AG04449 (cell line): ENCODE results near the gene TSPAN12.

Source experiments
- CTCF ChIA-PET: fragments of 350-600 bp; formaldehyde crosslinking; extraction: SDS; loops from one replicate; lab custom pipeline; 2021; ENCODE audit warnings: antibody characterized with exemption; lab: Yijun Ruan, JAX
- POLR2A ChIA-PET: fragments of 400-600, 350-600 bp; formaldehyde crosslinking; extraction: SDS; loops from one replicate; lab custom pipeline; 2020; ENCODE audit warnings: antibody characterized with exemption, inconsistent platforms; lab: Yijun Ruan, JAX
- DNase-seq: peaks from one replicate; pipeline ENCODE4 v3.0.0-alpha.2; 2010; ENCODE audit warnings: low read depth, low spot score
- H3K4me3 ChIP-seq: 2 replicates; pipeline ENCODE4 v1.5.1; 2011; ENCODE audit warnings: low read depth, mild to moderate bottlenecking, control low read depth, low read length
- TF ChIP-seq, protein P1 (sequence below): IDR thresholded peaks from one replicate; pipeline ENCODE4 v1.5.1; 2011; ENCODE audit warnings: mild to moderate bottlenecking, moderate library complexity, low read length, control low read depth, inconsistent platforms; ENCODE audit not compliant: insufficient read depth; ENCODE audit errors: missing control alignments

The TSPAN12 gene

DNA sequence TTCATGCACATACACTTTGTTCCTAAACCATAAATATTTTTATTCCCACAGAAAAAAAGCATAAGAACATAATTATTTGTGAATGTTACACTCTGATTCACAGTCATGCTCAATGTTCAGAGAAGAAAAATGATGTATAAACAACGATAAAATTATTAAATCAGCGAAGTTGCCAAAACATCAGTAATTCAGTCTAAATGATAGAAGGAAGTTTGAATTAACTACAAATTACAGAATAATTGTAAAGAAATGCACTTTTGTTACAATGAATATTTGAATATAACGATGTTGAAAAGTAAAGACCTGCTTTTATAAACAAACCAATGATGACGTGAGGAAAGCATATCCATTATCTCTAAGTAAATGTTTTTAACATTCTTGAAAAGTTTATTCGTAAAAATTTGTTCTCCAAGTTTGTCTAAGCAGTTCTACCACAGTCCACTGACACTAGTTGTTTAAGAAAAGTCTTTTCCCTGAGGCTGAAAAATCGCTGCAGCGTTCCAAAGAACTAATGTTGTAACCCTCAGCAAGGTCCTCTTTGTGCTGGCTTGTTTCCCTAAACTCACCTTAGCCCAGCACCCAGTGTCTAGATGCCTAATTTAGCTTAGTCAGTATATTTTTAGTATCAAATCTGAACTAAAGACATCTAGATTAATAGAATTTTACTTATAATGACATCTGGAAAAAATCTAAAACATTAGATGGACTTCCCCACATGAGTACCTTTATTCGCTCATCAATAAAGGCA lies 30.4 kb downstream of the TSPAN12 start:
- POLR2A ChIA-PET, result no interaction called here
- CTCF ChIA-PET, result interaction anchor here (1.9 kb wide), 1 partner anchor 21 kb away, joined by 6 read pairs; no protein-coding TSS in a partner anchor
- DNase-seq, result no peak
- no peak overlapping the region for H3K4me3 ChIP-seq
- TF ChIP-seq, protein P1, sequence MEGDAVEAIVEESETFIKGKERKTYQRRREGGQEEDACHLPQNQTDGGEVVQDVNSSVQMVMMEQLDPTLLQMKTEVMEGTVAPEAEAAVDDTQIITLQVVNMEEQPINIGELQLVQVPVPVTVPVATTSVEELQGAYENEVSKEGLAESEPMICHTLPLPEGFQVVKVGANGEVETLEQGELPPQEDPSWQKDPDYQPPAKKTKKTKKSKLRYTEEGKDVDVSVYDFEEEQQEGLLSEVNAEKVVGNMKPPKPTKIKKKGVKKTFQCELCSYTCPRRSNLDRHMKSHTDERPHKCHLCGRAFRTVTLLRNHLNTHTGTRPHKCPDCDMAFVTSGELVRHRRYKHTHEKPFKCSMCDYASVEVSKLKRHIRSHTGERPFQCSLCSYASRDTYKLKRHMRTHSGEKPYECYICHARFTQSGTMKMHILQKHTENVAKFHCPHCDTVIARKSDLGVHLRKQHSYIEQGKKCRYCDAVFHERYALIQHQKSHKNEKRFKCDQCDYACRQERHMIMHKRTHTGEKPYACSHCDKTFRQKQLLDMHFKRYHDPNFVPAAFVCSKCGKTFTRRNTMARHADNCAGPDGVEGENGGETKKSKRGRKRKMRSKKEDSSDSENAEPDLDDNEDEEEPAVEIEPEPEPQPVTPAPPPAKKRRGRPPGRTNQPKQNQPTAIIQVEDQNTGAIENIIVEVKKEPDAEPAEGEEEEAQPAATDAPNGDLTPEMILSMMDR, result no peak

DNA sequence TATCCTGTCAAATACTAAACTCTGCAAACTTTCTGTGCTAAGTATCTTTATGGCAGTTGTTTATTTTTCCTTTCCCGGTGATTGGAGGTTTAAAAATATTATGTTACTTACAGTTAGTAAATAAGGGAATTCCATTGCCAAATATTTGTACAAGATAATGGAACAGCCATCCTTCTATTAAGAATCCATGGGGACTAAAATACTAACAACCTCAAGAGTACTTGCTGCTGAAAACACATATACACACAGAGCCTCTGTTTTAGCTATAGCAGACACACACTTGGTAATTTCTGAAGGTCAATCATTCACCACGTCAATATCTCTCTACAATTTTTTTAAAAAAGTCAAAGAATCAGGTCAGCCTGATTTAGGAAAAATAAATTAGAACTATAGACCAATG lies 32.4 kb downstream of the TSPAN12 start:
- no peak overlapping the region for H3K4me3 ChIP-seq
- TF ChIP-seq, protein P1, result no peak
- no peak for DNase-seq
- POLR2A ChIA-PET, result no interaction called here
- CTCF ChIA-PET, result interaction anchor here (0.8 kb wide), 1 partner anchor 19 kb away, joined by 3 read pairs; no protein-coding TSS in a partner anchor

DNA sequence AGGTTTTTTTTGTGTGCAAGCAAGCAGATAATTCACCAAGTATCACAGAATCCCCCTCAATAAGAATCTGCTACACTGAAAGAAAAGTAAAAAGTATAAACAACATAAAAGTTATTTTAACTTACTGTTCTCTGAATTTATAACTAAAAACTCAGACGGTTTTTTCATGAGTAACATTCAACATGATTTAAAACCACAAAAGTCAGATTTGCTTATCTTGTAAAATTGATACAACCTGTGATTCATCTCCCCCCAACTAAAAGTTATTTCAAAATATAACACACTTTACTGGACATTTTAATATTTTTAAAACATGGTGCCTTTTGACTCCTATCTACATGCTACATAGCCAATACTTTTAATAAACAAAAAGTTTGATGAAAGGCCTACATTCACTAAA lies 32.8 kb downstream of the TSPAN12 start:
- no peak for DNase-seq
- no peak overlapping the region for H3K4me3 ChIP-seq
- ChIA-PET CTCF (no interaction called here), POLR2A (no interaction called here)
- TF ChIP-seq, protein P1, result no peak

DNA sequence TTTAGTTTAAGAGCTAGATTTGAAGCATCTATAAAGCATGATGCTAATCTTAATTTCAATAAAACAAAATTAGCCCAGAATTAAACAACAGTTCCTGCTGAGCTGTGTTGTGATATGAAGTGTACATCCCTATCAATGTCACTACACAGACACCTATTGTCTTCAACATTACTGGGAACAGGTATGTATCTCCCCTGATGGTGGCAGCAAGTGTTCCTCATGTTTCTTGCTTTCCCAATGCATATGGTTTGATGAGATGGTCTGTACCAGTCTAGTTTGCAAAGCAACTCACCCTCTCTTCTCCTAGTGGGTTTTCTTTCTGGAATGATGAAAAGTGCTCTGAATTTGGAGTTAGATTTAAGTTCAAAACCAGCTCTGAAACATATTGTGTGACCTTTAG lies 38.1 kb downstream of the TSPAN12 start:
- no peak for DNase-seq
- TF ChIP-seq, protein P1, result no peak
- CTCF ChIA-PET, result interaction anchor here (0.7 to 2.2 kb wide), 3 partner anchors 13 to 27 kb away, joined by 3 to 5 read pairs (median 3); no protein-coding TSS in a partner anchor
- H3K4me3 ChIP-seq, result no peak overlapping the region
- POLR2A ChIA-PET, result no interaction called here

DNA sequence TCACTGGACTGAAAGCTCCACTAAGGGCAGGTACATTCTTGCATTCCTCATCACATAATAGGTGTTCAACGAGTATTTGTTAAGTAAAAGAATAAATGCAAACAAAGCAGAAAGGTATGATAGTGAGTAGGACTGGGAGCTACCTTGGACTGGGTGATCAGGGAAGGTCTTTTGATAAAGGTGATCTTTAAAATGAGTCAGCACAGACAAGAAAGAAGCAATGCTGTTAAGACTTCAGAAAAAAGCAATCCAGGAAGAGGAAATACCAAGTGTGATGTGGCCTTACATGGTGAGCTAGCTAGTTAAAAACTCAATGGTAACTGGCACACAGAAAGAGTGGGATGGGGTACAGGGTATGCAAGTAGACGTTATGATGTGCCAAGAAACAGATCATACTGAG lies 40.1 kb downstream of the TSPAN12 start:
- ChIA-PET POLR2A (no interaction called here), CTCF (interaction anchor here (2.2 kb wide), 1 partner anchor 11 kb away, joined by 5 read pairs; no protein-coding TSS in a partner anchor)
- H3K4me3 ChIP-seq, result no peak overlapping the region
- no peak for DNase-seq
- TF ChIP-seq, protein P1, result no peak

DNA sequence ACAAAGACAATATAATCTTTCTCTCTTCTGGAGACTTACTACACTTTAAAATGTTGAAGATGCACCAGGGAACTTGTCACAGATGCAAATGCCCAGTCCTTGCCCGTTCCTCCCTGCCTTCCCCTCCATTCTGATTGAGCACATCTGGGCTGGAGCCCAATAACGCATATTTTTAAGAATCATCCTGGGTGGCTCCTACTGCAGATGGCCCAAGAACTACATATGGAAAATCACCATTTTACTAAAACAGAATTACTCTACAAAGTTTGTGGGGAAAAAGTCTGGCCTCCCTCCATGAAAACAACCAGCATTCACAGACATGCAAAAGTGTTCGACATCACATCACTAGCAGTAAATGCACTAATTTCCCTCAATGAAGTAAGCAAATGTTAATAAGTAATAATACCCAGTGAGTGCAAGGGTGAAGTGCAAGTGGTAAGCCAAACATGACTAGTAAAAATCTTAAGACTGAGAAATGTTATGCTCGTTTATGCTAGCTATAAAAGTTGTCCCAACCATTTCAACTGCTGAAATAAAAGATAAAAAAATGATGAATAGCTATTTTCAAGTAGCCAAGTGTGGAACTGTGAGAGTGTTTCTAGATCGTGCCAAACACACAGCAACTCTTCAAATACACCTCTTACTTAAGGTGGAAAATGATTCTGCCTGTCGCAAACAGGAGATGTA lies 43.5 kb downstream of the TSPAN12 start:
- ChIA-PET CTCF (interaction anchor here (1.0 kb wide), 1 partner anchor 10 kb away, joined by 3 read pairs; no protein-coding TSS in a partner anchor), POLR2A (no interaction called here)
- DNase-seq, result no peak
- TF ChIP-seq, protein P1, result no peak
- H3K4me3 ChIP-seq, result no peak overlapping the region
